ENCODE measurements around the gene C20orf173. TPM values are rescaled to one million over a fixed set of nuclear protein-coding genes. Genes with fewer than 3 reads are reported as not detected.

Gene C20orf173
- total and polyA plus RNA-seq, 2 of the 13 experiments (the other 11 are each of a cell fraction or from before 2014, with no cell fraction given) = not detected

GRCh38 chr20:35539756-35540212 lies 10.3 kb upstream of the C20orf173 start (continued):
- TF ChIP-seq JUN (CRISPR knock-in tag; IDR thresholded peaks at IDR 0.05) (0 out of 2 replicates have a peak, but pooled peaks have one; percentile 66), RFX5 (IDR thresholded peaks at IDR 0.05; ENCODE audit: low read depth, low read length) (peak; percentile 46; the same call in 1 of the 2 replicates), RFXANK (CRISPR knock-in tag; IDR thresholded peaks at IDR 0.05) (0 out of 2 replicates have a peak, but pooled peaks have one; percentile 27), SRSF4 (IDR thresholded peaks at IDR 0.05; ENCODE audit: low read depth, low read length, poor library complexity, severe bottlenecking) (no peak), ZBTB43 (CRISPR knock-in tag; conservative IDR thresholded peaks at IDR 0.05) (0 out of 2 replicates have a peak, but pooled peaks have one; percentile 26), SALL1 (CRISPR knock-in tag; IDR thresholded peaks at IDR 0.05) (peak; percentile 65), NR2C2 (CRISPR knock-in tag; IDR thresholded peaks at IDR 0.05; ENCODE audit: borderline replicate concordance) (peak; percentile 38; the same call in 1 of the 2 replicates), ZFX (CRISPR knock-in tag; IDR thresholded peaks at IDR 0.05; ENCODE audit: low read depth) (peak; percentile 71), BCL3 (CRISPR knock-in tag; IDR thresholded peaks at IDR 0.05) (0 out of 2 replicates have a peak, but pooled peaks have one; percentile 31), ELF1 (CRISPR knock-in tag; IDR thresholded peaks at IDR 0.05) (peak; percentile 89), ZNF235 (CRISPR knock-in tag; IDR thresholded peaks at IDR 0.05; ENCODE audit: borderline replicate concordance) (no peak), THRA (CRISPR knock-in tag; IDR thresholded peaks at IDR 0.05; ENCODE audit: borderline replicate concordance) (peak; percentile 30; the same call in 1 of the 2 replicates), TOE1 (CRISPR knock-in tag; IDR thresholded peaks at IDR 0.05) (no peak), RBFOX2 (IDR thresholded peaks at IDR 0.05; ENCODE audit: low read depth, low read length) (peak; percentile 51), RXRB (CRISPR knock-in tag; IDR thresholded peaks at IDR 0.05; ENCODE audit: borderline replicate concordance) (0 out of 2 replicates have a peak, but pooled peaks have one; percentile 20), TAF1 (CRISPR knock-in tag; IDR thresholded peaks at IDR 0.05) (peak; percentile 53; the same call in 1 of the 2 replicates), LCORL (IDR thresholded peaks at IDR 0.05) (peak; percentile 91), LCORL (CRISPR knock-in tag; IDR thresholded peaks at IDR 0.05) (0 out of 2 replicates have a peak, but pooled peaks have one; percentile 35), GABPB1 (CRISPR knock-in tag; IDR thresholded peaks at IDR 0.05) (peak; percentile 69), IKZF5 (CRISPR knock-in tag; IDR thresholded peaks at IDR 0.05) (peak; percentile 63; the same call in 1 of the 2 replicates), NR3C1 (CRISPR knock-in tag; IDR thresholded peaks at IDR 0.05) (no peak), KDM5A (IDR thresholded peaks at IDR 0.05; ENCODE audit: borderline replicate concordance, low read length) (peak; percentile 12; the same call in 1 of the 2 replicates), ZNF747 (CRISPR knock-in tag; IDR thresholded peaks at IDR 0.05; ENCODE audit: borderline replicate concordance) (no peak)
